Ammon's horn (tissue), 1 donor: Measurements from ENCODE around the gene YLPM1.

Source experiments
- DNase-seq: peaks from one replicate; pipeline ENCODE4 v3.0.0-alpha.2; 2016; ENCODE audit warnings: low spot score

Gene YLPM1

DNA sequence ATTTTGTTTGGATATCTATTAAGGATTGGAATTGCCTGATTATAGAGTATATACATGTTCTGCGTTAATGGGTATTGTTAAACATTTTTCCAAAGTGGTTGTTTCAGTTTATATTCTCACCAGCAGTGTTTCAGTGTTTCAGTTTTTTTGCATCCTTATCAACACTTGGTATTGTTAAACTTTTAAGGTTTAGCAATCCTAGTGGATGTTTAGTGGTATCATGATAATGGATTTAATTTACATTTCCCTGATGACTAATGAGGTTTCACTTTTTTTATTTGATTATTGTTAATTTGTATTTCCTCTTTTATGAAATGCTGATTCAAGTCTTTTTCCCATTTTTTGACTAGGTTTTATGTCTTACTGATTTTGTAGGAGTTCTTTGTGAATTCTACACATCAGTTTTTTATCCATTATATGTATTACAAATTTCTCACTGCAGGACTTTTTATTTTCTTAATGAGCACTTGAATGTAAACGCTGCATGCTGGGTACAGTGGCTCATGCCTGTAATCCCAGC is 23.7 kb downstream of the YLPM1 start:
- no peak for DNase-seq

DNA sequence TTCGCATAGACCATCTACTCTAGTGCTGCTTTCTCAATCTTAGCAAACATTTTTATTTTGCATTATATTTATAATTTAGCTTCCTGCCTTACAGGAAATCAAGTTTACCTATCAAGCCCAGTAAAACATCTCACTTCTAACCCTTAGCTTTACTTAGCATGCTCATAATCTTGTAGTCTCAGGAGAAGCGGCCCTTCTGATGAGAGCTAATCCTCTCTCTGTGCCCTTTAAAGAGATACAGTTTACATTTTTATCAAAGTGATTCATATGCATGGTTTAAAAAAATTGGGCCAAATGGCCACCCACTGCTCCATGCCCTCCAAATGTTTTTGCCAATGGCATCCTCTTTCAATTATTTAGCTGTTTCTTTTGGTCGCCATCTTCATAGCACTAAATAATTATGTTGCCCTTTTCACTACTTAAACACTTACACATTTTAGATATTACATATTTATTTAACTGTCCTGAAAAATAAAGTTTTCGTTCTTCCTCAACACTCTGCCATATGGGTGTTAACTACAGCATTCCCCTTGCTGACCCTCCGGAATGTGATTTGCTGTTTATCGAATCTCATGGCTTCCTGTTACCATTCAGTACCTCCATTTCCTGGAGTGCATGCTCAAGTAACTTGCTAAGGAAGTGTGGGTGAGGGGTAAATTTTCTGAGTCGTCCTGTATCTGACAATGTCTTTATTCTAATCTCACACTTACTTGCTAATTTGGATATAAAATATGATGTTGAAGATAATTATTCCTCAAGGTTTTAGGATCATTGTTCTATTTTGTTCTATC is 29.3 kb downstream of the YLPM1 start:
- DNase-seq: no peak

DNA sequence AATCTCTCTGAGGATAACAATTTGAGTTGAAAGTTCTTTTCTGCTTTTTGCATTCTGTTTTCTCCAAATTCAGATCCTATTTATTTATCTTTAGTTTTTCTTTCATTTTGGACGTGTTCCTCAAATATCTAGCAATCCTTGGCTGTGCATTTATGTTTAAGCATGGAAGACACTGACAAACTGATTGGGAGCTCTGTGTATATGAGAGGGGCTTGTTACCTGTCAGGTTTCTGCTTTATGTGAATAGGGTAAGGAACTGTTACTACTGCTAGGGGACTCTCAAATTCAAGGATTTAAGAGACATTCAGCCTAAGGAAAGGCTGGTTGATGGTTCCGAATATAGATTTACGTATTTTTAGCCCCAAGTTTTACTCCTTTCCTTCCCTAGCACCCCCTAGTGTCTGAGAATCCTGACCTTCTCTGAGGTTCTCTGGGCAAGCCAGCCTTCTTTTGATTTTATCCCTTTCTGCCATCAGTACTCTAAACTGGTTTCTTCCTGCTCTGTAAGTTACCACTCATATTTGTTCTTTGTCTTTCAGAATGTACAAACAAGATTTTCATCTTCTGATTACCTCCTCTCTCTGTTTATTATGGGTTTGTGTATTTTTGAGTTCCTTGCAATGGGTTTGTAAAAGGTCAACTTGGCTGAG is 30.5 kb downstream of the YLPM1 start:
- DNase-seq: no peak

DNA sequence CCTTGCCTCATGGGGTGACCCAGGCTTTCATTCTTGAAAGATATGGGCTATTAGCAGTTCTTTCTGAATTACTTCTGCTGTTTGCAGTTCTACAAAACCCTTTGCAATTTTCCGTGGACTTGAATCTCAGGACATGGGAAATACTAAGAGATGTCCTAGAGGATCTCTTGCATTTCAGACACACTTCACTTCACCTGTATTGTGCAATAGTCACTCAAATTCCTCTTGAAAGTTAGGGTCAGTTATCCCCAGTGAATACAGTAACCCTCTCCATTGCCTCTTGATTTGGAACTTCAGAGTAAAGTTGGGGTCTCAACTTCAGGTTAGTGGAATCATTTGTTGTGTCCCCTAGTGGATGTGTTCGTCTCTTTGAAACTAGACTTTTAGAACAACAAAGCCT is 31.8 kb downstream of the YLPM1 start:
- DNase-seq: no peak

DNA sequence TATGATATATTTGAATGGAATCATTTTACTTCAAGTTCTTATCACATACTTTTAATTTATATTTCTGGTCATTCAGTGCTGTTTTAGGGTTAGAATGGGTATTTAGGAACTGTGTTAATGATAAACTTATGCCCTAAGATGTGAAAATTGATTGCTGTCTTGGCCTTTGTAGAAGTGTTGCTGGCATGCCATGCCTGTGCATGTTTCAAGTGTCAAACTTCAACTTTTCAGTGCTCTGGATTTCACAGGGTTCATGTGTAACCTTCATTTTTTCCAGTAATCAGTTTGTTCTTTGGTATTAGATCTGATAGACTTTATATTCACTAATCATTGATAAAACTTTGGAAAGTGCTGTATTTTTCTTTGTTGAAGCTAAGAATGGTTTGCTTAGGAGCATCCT is 36.6 kb downstream of the YLPM1 start:
- no peak for DNase-seq

DNA sequence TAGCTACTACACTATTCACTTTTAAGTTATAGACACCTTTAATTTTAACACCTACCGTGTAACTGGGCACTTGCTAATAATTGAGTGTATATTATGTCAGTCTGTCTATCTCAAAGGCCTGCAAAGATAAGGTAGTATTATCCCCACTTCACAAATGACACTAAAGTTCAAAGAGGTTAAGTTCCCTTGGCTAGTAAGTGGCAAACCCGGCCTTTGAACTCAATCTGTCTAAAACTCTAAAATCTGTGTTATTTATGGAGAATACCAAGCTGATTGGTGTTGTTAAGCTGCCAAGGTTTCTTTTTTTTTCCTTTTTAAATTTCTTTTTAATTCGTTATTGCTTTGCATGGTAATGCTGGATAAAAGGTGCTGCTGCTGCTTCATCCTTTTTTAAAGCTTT is 37.7 kb downstream of the YLPM1 start:
- DNase-seq: no peak

DNA sequence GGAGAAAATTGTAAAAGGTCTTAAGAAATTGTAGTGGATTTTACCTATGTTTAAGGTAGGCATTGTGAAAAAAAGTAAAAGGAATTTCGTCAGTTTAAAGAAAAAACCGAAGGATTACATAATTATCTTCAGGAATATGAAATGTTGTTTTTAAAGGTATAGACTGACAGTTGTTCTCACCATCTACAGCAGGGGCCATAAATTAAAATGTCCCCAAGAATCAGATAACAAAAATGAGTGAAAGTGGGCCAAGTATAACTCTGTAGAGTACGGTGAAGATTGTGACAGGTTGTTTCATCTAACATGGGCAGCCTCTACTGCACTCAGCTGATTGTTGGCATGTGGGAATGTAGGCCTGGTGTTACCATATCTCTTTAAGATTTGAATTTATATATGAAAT is 38.3 kb downstream of the YLPM1 start:
- no peak for DNase-seq

DNA sequence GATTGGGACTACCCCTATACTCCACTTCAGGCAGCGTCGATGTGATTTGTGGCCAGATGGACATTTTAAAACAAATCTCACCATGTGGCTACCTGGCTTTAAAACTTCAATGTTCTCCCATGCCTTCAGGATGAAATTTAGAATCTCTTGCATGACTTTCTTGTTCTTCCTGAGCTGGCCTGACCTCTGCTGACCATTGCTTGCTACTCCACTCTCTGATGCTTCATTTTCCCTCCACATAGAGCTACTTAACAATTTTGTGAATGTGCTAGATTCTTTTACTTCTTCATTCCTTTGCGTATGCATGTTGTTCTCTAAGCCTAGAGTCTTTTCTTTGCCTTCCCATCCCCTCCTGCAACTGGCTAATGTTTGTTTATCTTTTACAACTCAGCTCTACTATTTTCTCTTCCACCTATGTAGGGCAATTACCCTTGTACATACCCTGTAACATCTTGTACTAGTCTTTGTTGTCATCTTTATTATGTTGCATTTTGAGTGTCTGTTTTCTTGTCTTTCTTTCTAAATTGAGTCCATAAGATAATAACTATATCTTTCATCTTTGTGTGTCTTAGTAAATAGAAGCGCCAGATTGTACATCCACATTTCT is 41.2 kb downstream of the YLPM1 start:
- peak; percentile 49 for DNase-seq

DNA sequence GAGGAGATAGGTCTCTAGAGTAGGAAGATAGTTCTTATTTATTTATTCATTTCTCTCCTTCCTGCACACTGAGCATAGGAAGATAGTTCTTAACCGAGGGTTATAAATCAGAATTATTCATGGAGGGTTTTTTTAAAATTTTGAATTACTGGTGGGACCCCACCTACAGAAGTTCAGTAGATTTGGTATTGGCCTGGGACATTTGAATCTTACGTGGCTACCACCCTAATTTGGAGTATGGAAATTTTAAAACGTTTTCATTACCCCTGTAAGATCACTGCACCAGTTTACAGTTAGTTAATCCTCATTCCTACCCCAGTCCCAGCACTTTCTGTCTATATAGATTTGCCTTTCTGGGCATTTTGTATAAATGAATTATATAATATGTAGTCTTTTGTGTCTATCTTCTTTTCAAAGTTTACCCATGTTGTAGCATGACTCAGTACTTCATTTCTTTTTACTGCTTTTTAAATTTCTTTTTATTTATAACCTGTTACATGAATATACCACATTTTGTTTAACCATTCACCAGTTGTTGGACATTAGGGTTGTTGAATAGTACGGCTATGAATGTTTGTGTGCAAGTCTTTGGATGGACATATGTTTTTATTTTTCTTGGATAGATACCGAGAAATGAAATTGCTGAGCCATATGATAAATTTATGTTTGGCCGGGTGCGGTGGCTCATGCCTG is 44.9 kb downstream of the YLPM1 start:
- DNase-seq: no peak

DNA sequence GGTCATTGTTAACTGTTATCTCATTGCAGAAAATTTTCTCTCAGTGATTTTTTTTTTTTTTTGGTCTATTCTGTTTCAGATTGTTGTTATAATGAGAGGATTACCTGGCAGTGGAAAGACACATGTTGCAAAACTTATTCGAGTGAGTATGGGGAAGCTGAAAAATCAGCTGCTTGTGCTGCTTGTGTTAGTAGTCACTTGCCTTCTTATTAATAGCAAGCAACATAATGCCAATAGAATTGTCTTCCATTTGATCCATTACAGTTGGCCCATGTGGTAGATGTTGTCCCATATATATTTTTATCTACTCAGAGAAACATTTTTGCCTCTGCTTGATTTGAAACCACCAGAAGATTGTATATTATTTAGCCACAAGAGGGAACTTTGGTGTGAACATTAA is 53.0 kb downstream of the YLPM1 start:
- no peak for DNase-seq

DNA sequence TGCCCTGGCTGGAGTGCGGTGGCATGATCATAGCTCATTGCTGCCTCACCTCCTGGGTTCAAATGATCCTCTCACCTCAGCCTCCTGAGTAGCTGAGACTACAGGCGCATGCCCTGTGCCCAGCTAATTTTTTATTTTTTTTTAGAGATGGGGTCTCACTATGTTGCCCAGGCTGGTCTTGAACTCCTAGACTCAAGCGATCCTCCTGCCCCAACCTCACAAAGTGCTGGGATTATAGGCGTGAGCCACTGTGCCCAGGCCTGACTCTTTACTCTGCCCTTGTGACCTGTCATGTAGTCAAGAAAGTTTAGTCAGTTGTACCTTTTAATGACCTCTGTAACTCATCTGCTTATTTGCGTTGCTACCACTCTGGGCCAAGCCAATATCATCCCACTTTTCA is 57.2 kb downstream of the YLPM1 start:
- DNase-seq: no peak

DNA sequence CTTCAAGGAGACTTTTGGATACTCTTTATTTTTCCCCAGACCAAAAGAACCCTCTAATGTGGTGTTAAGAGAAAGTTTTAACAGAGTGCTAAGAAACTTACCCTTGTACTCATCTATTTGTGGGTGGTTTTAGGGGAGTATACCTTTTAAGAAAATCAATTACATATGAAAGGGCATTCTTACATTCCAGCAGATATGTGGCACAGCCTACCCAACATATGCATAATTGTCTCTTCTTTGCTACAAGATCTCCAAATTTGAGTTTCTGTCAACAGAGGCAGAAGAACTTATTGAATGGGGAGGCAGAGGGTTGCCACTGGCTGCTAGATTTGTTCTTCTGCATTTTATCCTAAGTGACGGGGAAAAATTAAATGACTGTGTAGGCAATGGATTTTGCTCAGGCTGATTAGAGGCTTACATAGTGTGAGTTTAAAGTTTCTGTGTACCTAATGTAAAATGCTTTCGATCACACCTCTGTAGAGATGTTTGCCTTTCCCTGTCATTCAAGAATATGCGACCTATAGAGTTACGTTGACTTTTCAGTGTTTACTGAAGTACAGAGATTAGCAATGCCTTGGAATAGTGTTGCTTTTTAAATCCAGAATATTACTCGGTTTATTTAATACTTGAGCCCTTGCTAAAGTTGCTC is 58.3 kb downstream of the YLPM1 start:
- DNase-seq: no peak

DNA sequence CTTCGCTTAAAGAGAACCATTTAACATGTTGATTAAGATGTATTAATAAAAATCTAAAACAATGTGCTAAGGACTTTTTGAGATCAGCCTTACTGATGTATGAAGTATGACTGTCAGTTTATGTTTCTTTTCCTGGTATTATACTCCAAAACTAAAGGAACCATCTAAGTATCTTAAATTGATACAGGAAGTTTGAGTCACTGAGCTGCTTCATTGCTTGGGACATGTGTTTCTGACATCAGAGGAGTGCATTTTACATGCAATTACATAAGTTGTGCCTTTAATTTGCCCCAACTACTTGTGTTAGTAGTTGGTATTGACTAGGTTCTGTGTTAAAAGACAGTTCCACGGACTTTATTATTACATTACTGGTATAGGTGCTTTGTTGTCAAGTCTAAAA is 61.9 kb downstream of the YLPM1 start:
- DNase-seq: no peak

DNA sequence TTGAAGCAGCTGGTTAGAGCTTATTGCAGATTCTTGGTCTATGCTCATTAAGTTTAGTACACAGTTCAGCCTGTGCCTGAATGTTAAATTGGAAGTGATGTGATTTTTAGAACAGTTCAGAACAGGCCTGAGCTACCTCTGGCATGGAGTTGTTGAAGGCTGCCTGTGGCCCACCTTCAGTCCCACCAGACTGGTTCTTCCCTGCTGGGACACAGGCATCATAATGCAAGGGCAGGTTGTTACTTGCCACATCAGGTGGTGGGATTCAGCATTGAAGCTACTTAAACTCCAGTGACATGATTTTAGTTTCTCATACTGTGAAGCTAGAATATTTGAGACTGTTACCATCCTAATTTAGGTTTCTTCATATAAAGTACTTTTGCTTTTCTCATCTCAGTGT is 63.5 kb downstream of the YLPM1 start:
- DNase-seq: no peak

DNA sequence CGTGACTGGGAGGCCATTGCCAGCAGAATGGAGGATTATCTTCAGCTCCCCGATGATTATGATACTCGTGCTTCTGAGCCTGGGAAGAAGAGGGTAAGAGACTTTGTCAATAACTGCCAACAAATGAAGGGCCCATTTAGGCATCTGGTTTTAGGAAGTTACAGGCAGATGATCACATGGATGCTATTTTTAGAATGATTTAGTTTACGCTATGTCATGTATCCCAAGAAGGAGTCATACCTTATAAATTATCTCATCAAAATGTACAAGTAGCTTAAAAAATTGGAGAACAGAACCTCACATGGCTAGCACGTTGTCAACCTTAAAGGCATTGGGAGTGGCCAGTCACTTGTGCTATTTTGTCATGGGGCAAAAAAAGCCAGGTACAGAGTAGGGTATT is 66.1 kb downstream of the YLPM1 start:
- no peak for DNase-seq

DNA sequence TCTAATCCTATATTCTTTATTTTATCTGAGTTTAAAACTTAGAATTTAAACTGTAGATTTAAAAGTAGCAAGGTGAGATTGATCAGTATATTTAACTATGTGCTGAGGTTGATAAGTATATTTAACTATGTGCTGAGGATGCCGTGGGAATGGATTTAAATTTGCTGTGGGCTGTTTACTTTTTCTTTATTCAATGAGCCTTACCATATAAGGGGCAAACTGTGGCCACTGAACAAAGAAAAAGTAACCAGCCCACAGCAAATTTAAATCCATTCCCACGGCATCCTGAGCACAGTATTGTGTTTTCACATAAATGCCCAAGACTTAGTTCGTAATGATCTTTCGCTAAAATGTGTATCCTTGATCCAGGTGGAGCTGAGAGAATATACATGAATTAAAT is 69.7 kb downstream of the YLPM1 start:
- no peak for DNase-seq

DNA sequence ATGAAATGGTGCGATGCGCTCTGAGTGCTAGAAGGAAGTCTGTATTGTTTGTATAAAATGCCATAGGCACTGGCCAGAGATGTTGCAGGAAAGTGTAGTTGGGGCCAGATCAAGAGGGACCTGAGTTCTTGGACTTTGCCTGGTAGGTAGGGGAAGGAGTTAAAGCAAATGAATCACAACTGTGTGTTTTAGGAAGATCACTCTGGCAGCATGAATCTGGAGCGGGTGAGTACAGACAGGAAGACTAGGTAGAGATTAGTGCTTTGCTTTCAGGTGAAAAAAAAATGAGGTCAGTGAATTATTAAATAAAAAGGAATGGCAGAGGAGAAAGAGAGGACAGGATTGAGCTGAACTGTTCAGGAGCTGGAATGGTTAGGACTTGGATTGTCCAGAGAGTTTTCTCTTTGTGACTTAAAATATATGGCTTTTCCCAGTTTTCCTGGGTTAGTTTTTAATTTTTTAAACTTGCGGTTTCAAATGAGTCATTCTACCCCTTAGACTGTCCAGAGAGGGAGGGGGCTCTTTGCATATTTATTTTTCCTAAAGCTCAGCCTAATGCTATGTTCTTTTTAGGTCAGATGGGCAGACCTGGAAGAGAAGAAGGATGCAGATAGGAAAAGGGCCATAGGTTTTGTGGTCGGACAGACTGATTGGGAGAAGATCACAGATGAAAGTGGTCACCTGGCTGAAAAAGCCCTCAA is 71.7 kb downstream of the YLPM1 start:
- no peak for DNase-seq

DNA sequence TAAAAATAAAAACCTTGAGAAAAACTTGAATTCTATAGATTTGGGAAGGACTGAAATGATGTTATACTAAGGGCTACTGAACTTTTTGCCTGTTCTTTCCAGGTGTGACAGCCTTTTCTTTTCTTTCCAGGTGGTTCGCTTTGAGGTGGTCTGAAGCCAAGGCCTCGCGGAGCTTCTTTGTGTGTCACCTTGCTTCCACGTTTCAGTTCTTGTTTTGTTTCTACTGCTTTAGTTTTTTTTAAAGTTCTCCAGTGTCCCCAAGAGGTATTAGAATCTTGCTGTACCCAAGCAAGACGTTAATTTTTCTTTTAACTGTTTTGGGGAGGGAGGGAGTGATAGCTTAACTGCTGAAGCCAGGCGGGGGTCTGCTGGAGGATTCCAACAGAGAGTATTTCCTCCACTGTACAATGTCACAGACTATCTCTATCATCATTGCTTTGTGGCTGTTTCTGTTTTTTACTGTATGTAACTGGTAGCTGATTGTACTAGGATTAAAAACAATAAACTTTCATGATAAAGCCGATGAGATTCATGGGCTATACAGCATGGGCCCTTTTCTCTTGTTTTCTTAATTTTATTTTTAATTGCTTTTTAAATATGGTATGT is 72.6 kb downstream of the YLPM1 start:
- no peak for DNase-seq

DNA sequence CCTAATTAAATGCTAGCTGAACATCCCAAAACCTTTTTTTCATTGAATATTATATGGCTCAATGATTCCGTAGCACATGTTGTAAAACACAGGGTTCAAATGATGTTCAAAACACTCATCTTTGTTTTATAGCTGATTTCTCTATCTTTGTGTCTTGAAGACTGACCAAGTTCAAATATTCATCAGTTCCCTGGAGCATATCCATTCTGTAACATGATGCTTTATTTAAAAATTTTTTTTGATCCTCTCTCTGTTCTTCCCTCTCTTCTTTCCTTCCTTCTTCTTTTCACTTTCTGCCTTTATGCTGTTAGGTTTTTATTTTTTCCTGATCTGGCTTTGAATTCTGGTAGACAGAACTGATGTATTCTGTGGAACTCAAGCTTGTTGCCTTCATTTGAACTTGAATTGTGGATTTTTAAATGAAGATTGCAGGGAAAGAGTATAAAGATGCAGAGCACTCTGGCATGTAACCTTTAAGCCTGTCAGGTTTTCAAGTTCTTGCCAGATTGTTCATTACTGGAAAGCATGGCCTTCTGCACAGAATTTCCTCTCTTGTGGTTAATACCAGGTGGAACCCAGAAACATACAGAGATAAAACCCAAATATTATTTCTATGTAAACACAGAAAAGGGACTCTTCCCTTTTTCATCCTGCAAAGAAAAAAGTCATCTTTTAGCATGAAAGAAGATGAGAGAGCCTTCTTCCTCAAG is 73.3 kb downstream of the YLPM1 start:
- no peak for DNase-seq

DNA sequence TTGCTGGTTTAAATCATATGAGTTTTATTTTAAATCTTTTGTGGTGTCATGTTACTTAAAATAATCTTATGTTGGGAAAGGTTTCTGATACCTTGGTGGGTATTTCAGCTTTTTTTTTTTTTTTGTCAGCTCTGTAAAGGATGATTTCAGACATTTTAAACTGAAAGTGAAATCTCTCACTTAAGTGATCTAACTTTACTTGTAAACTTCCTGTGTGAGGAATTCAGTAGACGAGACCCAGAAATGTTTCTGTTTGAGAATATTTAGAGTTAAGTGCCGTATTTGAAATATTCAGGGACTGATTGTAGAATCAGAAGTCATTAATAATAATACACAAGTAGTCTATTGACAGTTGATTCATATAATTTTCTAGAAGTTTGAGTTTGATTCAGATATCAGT is 75.0 kb downstream of the YLPM1 start:
- no peak for DNase-seq
